HL-60/S4 (cell line): ENCODE data around the gene FYN.

ENCODE experiments used
- in situ Hi-C: fragments of 300-500 bp; cut with MboI; formaldehyde crosslinking; loops from 2 replicates; pipeline ENCODE4 v1.14.3; 2022; ENCODE audit warnings: low sequenced_read_pairs

FYN gene

DNA sequence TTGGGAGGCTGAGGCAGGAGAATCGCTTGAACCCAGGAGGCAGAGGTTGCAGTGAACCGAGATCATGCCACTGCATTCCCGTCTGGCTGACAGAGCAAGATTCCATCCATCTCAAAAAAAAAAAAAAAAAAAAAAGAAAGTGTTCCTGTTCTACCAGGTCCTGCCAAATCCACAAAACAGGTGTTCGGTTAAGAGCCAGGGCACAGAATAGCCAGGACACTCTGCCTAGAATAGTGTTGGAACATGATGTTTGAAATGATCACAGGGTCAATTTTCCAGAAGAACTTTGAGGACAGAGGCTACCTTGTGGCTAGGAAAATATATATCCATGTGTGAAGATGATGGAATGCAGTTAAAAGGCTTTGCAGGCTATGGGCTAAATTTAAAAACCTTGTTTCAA is 203.9 kb downstream of the FYN start:
- in situ Hi-C loops = no loop called here

DNA sequence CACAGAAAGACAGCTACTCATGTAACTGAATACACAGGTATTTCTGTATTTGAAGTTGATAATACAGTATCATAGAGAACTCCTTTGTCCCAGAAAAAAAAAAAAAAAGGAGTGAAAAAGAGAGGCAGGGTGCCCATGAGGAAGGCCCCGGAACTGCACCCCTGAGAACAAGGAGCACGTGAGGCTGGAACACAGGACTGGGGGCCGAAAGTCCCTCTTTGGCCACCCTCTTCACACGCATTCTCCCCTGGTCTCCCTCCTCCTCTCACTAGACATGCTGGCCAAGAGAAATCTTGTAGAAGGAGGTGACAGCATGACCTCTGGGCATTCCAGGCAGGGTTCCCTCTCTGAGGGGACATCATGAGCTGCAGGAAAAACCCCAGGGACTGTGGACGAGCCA is 204.8 kb downstream of the FYN start:
- in situ Hi-C loops = no loop called here

DNA sequence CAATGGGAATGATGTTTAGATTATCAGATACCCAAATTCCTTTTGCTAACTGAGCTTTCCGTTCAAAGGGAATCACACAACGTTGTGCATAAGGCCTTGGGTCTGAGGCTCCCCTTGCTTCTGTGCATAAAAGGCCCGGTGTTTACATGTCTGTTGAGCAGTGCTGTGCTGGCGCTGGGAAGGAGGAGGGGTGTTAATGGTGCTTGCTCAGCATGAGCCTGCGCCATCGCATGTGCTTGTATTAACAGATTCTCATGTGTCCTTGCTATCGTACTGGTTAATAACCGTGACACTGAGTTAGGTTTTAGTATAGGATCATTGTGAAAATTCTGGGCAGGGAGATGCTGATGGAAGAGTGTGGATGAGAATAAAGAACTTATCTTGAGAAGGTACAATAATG is 205.3 kb downstream of the FYN start:
- in situ Hi-C loops = no loop called here

DNA sequence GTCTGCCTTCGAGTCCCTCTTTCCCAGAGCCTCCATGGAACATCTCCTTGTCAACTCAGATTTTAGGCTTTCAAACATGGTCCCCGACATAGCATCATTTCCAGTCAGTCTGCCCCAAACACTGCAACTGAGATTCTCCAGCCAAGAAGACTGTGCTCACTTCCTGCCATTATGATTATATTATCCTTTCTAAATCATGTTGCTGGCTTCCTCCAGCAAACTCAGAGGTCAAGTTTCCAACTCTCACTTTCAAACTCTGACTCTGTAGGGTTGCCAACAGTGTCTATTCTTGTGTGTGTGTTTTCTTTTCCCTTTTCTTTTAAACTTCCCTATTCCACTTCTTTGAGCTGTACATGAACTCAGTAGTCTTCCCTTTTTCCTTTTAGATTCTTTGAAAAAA is 206.4 kb downstream of the FYN start:
- in situ Hi-C loops = no loop called here

DNA sequence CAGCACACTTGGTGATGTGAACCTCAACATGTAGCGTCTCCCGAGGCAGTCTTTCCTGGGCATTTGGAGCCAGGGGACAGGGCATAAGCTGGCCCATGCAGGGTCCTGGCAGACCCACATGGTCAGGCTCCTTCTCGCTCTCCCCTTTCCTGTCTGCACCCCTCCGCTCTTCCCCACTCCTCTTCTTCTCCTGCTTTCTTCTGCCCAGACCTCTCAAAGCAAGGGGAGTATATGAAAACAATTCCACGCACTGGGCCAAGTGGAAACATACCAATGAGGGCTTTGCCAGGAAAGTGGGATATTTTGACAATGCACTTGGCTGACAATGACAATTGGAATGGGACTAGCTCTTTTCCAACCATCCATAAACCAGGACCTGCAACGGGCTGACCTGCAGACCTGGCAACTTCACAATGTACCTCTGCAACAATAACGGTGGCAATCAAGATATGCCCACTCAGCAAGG is 208.7 kb downstream of the FYN start:
- in situ Hi-C loops = no loop called here

DNA sequence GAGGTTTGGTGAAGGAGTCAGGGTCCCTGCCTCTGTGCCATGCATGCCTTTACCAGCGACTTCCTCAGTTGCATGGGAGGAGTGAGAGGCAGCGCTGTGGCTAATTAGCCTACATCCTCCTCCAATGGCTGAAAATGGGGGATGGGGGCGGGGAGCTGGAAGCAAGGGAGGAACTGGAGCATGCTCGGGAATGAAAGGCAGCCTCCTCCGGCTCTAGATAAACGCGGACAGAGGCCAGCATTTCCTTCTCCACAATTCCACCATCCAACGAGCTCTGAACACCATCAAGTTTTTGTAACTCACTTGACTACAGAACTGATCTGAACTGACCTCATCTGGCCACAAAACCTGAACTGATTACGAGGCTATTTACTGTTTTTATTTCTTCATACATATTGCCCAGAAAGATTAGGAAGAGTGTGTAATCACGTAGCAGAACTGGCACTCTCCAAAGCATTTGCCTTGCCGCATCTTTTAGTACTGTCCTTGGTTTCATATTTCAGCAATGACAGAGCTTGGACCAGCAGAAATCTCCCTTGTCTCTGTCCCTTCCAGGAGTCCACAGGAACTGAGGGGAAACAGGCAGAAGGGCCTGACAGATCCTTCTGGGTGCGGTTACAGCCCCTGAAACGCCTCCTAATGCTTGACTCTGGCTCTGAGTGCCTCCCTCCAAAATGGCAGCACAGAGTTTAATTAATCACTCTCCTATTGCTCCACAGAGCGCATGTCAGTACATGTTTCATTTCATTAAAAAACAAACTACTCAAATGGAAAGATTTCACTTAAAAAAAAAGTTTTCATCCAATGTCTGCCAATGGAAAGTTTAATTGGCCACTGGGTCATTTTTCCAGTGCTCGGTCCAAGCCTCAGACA is 209.3 kb downstream of the FYN start:
- in situ Hi-C loops = no loop called here

DNA sequence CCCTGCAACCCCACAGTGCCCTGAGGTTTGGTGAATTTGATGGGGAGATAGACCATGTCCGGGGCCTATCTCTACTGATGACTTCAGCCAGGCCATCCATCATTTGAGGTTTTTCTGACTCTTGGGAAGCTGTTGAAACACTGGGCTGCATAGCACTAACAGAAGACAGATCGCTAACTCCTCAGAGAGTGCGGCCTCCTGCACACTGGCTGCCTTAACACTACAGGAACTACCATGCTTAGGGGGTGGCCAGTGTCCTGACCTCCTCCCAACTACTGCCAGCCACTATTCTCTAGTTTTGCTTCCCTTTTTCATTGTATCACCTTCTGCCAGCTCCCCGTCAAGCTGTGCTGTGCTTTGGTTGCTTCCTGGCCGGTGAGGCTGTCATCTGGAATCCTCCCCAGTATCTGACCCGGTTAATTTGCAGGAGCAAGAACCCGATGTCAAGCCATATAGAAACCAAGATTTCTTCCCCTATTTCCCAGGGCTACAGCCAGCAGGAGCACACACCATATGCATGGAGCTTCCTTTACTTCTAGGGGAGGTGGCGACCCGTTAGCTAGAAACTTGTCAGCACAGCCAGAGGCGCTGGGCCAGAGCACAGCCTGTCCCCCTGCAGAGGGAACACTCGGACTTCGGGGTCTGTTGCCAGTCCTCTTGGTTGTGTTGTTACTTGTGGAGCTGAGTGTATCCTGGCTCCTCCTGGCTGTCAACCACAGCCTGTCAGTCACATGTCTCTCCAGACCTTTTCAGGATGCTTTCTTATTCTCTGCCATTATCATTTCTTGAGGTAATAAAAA is 210.3 kb downstream of the FYN start:
- in situ Hi-C loops = no loop called here

DNA sequence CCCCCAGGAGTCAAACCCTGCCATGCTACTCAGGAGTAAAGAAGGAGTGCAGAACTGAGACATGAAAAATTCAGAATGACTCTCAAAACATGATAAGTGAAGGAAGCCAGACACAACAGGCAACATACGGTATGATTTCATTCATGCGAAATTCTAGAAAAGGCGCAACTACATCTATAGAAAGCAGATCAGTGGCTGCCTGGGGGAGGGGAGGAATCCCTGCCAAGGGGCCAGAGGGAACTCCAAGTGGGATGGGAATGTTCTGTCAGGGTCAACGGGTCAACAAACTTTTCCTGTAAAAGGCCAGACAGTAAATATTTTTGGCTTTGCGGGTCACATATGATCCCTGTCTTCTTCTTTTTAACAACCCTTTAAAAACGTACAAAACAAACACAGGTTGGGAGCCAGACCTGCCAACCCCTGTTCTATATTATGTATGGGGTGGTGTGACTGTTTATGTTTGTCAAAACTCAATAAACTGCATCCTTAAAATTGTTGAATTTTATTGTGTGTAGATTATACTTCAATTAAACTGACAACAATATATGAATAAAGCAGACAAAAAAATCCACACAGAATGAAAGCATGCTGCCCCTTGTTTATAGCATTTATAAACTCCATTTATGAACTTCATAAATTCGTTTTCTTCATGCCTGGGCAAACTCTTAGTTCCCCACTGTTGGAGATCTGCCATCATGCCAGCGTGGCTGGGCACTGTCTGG is 211.0 kb downstream of the FYN start:
- in situ Hi-C loops = no loop called here

DNA sequence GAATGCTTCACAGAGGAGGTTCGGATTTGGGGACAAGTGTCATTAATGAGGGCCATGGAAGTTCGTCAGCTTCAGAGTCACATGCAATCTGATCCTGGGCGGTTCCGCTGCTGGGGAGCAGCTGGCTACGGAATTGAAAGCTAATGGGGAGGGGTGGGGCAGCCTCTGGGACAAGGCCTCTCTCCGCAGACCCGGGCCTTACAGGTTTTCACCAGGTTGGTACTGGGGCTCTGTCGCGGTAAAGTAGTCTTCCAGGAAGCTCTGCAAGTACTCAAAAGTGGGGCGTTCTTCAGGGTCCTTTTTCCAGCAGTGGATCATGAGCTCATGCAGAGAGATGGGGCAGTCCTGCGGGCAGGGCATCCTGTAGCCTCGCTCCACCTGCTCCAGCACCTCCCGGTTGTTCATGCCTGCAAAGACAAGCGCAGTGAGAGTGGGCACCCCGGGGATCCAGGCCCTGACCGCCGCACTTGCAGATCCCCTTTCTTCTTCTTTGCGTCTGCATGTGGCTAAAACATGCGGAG is 211.7 kb downstream of the FYN start:
- in situ Hi-C loops = no loop called here

DNA sequence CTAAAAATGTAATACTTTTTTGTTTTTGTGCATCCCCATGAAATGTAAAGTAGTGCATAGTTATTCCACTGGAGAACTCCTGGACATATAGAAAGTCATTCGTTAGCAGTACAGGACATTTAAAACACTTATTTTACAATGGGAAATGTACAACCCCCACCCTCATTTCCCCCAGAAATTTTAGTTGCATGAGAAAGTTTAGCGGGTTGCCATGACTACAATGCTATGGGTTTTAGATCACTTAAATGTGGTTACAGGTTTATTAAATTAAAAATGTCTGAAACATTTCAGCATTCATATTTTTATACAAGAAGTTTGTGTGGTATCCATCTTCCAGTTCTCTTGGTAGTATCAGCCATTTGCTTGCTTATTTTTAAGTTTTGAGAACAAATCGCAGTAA is 212.7 kb downstream of the FYN start:
- in situ Hi-C loops = no loop called here

DNA sequence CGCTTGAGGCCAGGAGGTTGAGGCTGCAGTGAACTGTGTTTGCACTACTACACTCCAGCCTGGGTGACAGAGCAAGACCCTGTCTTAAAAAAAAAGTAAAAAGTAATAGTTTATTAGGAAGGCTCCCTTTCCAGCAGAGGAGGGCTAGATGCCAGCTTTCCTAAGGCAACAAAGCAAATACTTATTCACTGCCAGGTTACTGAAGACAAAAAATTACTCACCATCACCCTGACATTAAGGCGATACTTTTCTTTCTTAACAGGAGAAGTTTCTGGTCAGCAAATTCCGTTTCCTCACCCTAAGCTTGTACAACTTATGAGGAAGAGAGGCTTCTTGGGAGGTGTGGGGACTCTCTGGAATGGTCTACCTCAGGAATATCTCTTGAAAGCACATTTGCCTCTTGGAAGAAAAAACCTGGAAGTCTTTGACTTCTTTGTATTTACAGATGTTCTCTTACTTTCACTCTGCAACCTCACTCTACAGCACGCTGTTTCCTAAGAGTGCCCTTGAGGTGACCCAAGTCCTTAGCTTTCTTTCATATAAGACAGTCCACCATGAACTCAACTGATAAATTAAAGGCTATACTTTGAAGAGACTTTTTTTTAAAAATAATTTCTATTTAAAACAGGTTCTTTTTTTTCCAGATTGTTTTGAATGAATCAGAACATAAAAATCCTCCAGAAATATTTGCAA is 214.6 kb downstream of the FYN start:
- in situ Hi-C loops = no loop called here

DNA sequence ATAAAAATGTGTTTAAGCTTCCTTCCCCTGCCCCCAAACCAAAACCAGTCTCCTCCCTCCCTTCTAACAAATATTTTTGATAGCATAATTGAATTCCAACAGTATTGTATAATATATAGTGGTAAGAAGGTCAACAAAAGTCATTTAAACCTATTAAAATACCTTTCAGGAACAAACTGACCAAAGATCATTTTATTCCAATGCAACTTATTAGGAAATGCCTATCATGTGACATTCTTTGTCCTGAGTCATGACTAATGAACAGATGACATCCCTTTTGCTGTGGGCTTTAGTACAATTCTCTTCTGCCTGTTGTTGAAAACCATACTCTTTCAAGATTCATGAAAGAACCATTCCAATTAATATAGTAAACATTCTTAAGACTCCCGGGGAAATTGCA is 216.1 kb downstream of the FYN start:
- in situ Hi-C loops = no loop called here

DNA sequence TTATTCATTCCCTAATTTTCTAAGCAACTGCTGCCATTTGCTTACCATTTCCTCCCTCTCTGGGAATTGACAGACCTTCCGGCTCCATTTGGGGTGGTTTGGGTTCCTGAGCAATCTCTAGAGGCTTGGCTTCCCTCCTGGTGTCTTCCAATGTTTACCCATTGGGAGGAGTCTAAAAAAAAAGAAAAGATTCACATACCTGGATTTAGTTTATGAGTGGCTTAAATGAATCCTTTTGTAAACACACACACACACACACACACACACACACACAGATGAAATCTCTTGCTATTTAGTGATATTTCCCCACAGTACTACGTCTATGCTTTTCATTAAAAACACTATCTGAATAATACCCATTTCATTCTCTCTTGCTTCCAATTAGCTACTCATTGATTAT is 219.3 kb downstream of the FYN start:
- in situ Hi-C loops = no loop called here

DNA sequence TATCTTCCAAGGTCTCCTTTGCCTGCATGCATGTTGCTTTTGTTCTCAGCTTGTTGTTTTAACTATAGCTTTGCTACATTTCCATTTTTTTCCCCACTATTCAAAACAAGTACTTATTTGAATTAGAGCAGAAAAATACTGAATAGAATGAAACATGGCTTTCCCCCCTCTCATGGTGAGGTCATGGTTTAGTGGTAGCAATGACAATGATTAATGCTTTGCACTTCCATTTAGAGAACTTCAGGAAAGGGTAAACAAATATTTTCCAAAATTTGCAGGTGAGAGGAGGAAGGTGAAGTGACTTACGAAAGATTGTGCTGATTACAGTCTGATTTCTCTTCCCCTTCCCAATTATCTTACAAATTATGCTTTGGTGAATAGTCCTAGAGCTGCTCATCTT is 219.8 kb downstream of the FYN start:
- in situ Hi-C loops = no loop called here

DNA sequence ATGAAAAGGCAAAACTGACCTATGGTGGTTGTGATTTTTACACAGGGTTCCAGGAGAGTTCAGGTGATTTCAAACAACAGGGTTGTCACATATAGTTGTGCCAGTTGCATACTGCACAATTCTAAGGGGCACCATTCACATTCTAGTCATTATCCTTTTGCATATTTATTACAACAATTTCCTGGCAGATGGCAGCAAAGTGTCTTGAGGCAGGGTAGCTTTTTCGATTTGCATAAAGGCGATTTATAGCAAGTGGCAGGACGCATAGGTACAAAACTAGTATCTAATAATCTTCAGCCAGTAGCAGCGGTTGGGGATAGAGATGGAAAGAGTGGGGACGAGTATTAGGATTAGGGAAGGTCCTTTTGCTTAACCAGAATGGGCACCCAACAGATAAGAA is 221.1 kb downstream of the FYN start:
- in situ Hi-C loops = no loop called here

DNA sequence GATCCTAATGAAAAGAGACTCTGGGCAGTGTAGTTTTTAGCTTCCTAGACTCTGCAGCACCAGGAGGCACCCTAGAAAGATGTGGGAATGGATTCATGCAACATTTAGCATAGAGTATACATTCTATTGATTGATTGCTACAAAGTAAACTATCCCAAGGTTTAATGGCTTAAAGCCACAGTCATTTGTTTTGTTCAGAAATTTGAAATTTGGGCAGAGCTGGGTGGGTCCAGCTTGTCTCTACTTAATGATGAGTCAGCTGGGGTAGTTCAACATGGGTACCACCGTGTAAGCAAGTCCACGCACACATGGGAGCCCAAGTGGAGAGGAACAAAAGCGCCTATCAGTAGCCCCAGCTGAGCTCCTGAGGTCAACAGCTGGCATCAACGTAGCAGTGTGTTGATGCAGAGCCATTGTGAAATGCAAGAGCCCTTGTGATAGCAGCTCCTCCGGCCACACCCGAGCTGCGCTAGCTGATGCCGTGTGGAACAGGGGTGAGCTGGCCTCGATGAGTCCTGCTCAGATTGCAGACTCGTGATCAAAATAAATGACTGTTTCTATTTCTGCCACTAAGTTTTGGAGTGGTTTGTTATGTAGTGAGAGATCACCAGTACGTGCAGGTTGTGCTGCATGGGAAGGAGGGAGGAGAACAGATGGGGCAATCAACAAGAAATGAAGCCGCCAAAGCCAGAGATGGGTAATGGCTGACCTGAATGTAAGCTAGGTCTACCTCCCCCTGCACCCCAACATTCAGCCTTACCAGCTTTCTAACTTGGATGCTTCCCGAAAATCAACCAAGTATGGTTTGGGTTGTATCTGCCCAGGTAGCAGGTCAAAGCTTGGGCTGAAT is 221.8 kb downstream of the FYN start:
- in situ Hi-C loops = no loop called here

DNA sequence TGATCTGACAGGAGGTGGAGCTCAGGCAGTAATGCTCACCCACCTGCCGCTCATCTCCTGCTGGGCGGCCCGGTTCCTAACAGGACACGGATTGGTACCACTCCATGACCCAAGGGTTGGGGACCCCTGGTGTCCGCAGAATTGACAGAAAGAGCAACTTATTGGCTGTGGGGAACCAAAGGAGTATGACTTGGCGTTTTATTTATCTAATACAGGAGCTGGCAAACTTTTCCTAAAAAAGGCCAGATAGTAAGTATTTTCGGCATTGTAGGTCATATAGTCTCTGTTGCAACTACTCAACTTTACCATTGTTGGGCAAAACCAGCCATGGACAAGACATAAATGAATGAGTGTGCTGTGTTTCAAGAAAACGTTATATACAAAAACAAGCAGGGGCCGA is 223.2 kb downstream of the FYN start:
- in situ Hi-C loops = no loop called here

DNA sequence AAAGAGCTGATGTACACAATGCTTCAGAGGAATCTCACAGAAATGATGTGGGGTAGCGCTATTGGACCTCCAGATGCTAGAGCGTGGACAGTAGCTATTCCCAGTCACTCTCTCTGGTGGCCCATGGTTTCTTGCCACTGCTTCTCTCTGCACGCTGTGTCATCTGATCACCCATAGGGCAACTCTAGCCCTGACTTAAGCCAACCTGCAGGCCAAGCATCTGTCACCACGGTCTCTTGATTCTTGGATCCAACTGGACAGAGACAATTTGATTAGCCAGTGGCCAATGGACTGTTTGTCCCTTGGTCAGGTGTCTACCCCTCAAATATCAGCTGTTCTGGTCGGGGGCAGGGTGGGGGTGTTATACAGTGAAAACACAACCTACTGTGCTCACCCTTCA is 225.2 kb downstream of the FYN start:
- in situ Hi-C loops = loop anchor here (25.0 kb wide), 2 partner anchors 386 to 586 kb away; a partner anchor contains a TSS

DNA sequence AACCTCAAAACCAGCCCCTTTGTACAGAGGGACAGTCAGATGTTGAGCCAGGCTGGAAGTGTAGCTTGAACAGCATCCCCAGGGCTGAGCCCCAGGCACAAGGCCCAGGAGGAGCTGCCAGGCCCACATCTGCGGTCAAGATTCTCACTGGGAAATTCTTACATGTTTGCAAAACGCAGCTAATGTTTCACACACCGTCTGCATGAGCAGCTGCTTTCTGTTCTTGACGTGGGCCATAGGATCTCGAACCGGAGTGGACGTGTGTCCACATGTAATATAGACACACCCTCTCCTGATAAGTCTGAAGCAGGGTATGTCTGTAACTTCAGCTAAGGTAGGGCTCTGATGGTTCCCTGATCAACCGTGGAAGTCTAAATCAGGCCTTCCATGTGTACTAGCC is 226.3 kb downstream of the FYN start:
- in situ Hi-C loops = loop anchor here (25.0 kb wide), 2 partner anchors 385 to 585 kb away; a partner anchor contains a TSS

DNA sequence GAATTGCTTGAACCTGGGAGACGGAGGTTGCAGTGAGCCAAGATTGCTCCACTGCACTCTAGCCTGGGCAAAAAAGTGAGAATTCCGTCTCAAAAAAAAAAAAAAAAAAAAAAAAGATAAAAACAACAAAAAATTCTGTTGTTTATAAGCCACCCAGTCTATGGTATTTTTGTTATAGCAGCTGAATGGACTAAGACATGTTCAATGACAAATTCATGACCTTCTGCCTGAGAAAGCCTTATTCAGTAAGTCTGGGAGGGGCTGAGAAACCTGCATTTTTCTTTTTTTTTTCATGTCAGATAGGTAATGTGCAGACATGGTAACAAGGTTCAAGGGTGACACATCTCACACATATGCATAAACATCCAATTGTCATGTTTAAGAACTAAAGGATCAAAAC is 227.2 kb downstream of the FYN start:
- in situ Hi-C loops = loop anchor here (25.0 kb wide), 2 partner anchors 384 to 584 kb away; a partner anchor contains a TSS
